CD14-positive monocyte (primary cell): ENCODE data around the gene SIGLEC9. TPM values are rescaled to one million over a fixed set of nuclear protein-coding genes. Genes with fewer than 3 reads are reported as not detected.

Experiments
- DNase-seq, 3 donors: peaks; one replicate each; pipeline ENCODE4 v3.0.0-alpha.2; 2011 to 2022
- H2AFZ ChIP-seq: 2 replicates; pipeline ENCODE4 v1.6.0; 2012; ENCODE audit warnings: mild to moderate bottlenecking, low read depth, low read length, inconsistent platforms; ENCODE audit not compliant: insufficient read depth, poor library complexity, severe bottlenecking
- H3K27ac ChIP-seq, 2 donors: 1 replicate in 1 of 2; 2 replicates in 1 of 2; pipeline ENCODE4 v1.5.1; 2012 to 2013; ENCODE audit warnings: low read length in 2 of 2, control low read depth in 1 of 2, inconsistent platforms in 1 of 2, low read depth in 1 of 2, mild to moderate bottlenecking in 1 of 2
- H3K27me3 ChIP-seq, 2 donors: one replicate each; pipeline versions ENCODE4 v1.6.0 to v1.6.1; 2011 to 2013; ENCODE audit warnings: low read length in 2 of 2; ENCODE audit not compliant: control insufficient read depth in 2 of 2, insufficient read depth in 2 of 2
- H3K36me3 ChIP-seq, 2 donors: replicated peaks in 1 of 2; 1 replicate in 1 of 2; 2 replicates in 1 of 2; pipeline versions ENCODE4 v1.5.1 to v1.6.1; 2012 to 2013; ENCODE audit warnings: low read length in 2 of 2, control low read depth in 1 of 2, inconsistent platforms in 1 of 2, mild to moderate bottlenecking in 1 of 2; ENCODE audit not compliant: insufficient read depth in 2 of 2, control insufficient read depth in 1 of 2
- H3K4me1 ChIP-seq, 2 donors: 1 replicate in 1 of 2; 2 replicates in 1 of 2; pipeline versions ENCODE4 v1.5.1 to v1.6.1; 2012 to 2013; ENCODE audit warnings: low read length in 2 of 2, control low read depth in 1 of 2, inconsistent platforms in 1 of 2, mild to moderate bottlenecking in 1 of 2, moderate library complexity in 1 of 2; ENCODE audit not compliant: insufficient read depth in 2 of 2, control insufficient read depth in 1 of 2
- H3K4me2 ChIP-seq: replicated peaks from 2 replicates; pipeline ENCODE3; 2012; ENCODE audit warnings: low read length, moderate library complexity, mild to moderate bottlenecking; ENCODE audit not compliant: poor library complexity, severe bottlenecking; ENCODE audit errors: extremely low read depth
- H3K4me3 ChIP-seq, 3 experiments: fragments of 200-600 bp in 1 of 3; sonication (generic) in 1 of 3; replicated peaks in 1 of 3; 1 replicate in 2 of 3; 2 replicates in 1 of 3; pipeline ENCODE4 v1.5.1; 2011 to 2013; ENCODE audit warnings: low read length in 3 of 3, mild to moderate bottlenecking in 3 of 3, control low read depth in 2 of 3, low read depth in 2 of 3, inconsistent platforms in 1 of 3, moderate library complexity in 1 of 3
- H3K79me2 ChIP-seq: 2 replicates; pipeline ENCODE4 v1.6.0; 2012; ENCODE audit warnings: mild to moderate bottlenecking, control low read depth, inconsistent platforms, low read length, moderate library complexity; ENCODE audit not compliant: insufficient read depth
- H3K9ac ChIP-seq: 2 replicates; pipeline ENCODE4 v1.6.0; 2017; ENCODE audit warnings: low read length, mild to moderate bottlenecking; ENCODE audit not compliant: insufficient read depth, poor library complexity, severe bottlenecking
- H3K9me3 ChIP-seq, 2 donors: replicated peaks in 1 of 2; 1 replicate in 1 of 2; 2 replicates in 1 of 2; pipeline versions ENCODE4 v1.5.1 to v1.6.1; 2012 to 2013; ENCODE audit warnings: low read length in 2 of 2, control low read depth in 1 of 2; ENCODE audit not compliant: control insufficient read depth in 1 of 2, insufficient read depth in 1 of 2
- H4K20me1 ChIP-seq: 2 replicates; pipeline ENCODE4 v1.6.0; 2012; ENCODE audit warnings: mild to moderate bottlenecking, low read length, control low read depth, moderate library complexity; ENCODE audit not compliant: insufficient read depth
- H3K27ac Mint-ChIP-seq, 7 donors: one replicate each; pipeline ENCODE4 v1.8.0; 2020; ENCODE audit warnings: mild to moderate bottlenecking in 7 of 7, mixed read lengths in 7 of 7, moderate library complexity in 6 of 7, inconsistent platforms in 2 of 7
- H3K27me3 Mint-ChIP-seq, 3 donors: one replicate each; pipeline ENCODE4 v1.8.0; 2021 to 2022; ENCODE audit warnings: low read depth in 3 of 3, mild to moderate bottlenecking in 3 of 3, mixed read lengths in 3 of 3, moderate library complexity in 3 of 3, inconsistent platforms in 1 of 3
- H3K36me3 Mint-ChIP-seq, 2 donors: one replicate each; pipeline ENCODE4 v1.8.0; 2020; ENCODE audit warnings: mixed read lengths in 2 of 2, inconsistent platforms in 1 of 2, mild to moderate bottlenecking in 1 of 2
- H3K4me1 Mint-ChIP-seq: one replicate; pipeline ENCODE4 v1.8.0; 2020; ENCODE audit warnings: mild to moderate bottlenecking, mixed read lengths
- H3K4me3 Mint-ChIP-seq, 2 donors: one replicate each; pipeline ENCODE4 v1.8.0; 2020; ENCODE audit warnings: mild to moderate bottlenecking in 2 of 2, mixed read lengths in 2 of 2, moderate library complexity in 1 of 2
- H3K9me3 Mint-ChIP-seq, 7 donors: one replicate each; pipeline ENCODE4 v1.8.0; 2020 to 2022; ENCODE audit warnings: mixed read lengths in 7 of 7, mild to moderate bottlenecking in 6 of 7, moderate library complexity in 6 of 7, inconsistent platforms in 2 of 7
- WGBS: methylation state at CpG from one replicate; pipeline ENCODE4 v1.1.5; 2013; ENCODE audit warnings: missing lambda C conversion rate; ENCODE audit not compliant: insufficient coverage; 5-methylcytosine and 5-hydroxymethylcytosine counted together
- intact Hi-C, 2 donors: fragments of 100-400 bp; cut with micrococcal nuclease; formaldehyde crosslinking; loops; one replicate each; pipeline versions ENCODE4 v1.15.0 to v1.15.1; 2023
- polyA plus RNA-seq, 3 donors: library from polyadenylated mRNA; depleted of rRNA in 1 of 3; unstranded in 2 of 3; stranded (reverse) in 1 of 3; fragments of 300-500 nt in 2 of 3; fragments of >200 nt in 1 of 3; fragmentation: Illumina TruSeq in 2 of 3; gene quantifications; 1 replicate in 2 of 3; 2 replicates in 1 of 3; pipeline ENCODE4 v1.2.3, GENCODE V29; 2012 to 2021
- TF ChIP-seq, protein P1 (sequence below): fragments of 200-600 bp; IDR thresholded peaks from one replicate; pipeline ENCODE4 v1.8.0; 2022; ENCODE audit warnings: antibody characterized with exemption, mild to moderate bottlenecking

Gene SIGLEC9
- polyA plus RNA-seq, 3 donors, result 87.5 to 137 (median 133) TPM

GRCh38 chr19:51121257-51121656 lies 3.4 kb upstream of the SIGLEC9 start:
- Histone ChIP-seq H4K20me1 (no peaks in the 10 kb centered on the region), H3K4me1 (peaks cover 66 to 73% of the 10 kb centered on the region in 2 donors), H3K9ac (peak overlapping the region; percentile 92), H3K9me3 (no peaks in the 10 kb centered on the region), H3K27me3 (no peaks in the 10 kb centered on the region), H3K4me3 (peak overlapping the region in 1 of 3 experiments; percentile 60), H2AFZ (no peak overlapping the region), H3K4me2 (no peak overlapping the region), H3K27ac (peak overlapping the region; percentile 97 to 100), H3K36me3 (peaks cover 0 to 5% of the 10 kb centered on the region in 2 donors), H3K79me2 (peaks cover 37% of the 10 kb centered on the region)
- Mint-ChIP-seq H3K4me3 (peak overlapping the region in 1 of 2 donors; percentile 48), H3K36me3 (peaks cover 1 to 24% of the 10 kb centered on the region in 2 donors), H3K9me3 (peaks cover 0 to 2% (median 0%) of the 10 kb centered on the region in 7 donors), H3K4me1 (peaks cover 66% of the 10 kb centered on the region), H3K27me3 (peaks cover 0 to 5% (median 4%) of the 10 kb centered on the region in 3 donors), H3K27ac (peak overlapping the region; percentile 98 to 100 (median 99))
- DNase-seq, result peak; percentile 87 to 95 (median 89)
- WGBS, result 32% methylated on average over 6 of the region's 8 CpGs
- intact Hi-C loops, result no loop called here
- TF ChIP-seq, protein P1, sequence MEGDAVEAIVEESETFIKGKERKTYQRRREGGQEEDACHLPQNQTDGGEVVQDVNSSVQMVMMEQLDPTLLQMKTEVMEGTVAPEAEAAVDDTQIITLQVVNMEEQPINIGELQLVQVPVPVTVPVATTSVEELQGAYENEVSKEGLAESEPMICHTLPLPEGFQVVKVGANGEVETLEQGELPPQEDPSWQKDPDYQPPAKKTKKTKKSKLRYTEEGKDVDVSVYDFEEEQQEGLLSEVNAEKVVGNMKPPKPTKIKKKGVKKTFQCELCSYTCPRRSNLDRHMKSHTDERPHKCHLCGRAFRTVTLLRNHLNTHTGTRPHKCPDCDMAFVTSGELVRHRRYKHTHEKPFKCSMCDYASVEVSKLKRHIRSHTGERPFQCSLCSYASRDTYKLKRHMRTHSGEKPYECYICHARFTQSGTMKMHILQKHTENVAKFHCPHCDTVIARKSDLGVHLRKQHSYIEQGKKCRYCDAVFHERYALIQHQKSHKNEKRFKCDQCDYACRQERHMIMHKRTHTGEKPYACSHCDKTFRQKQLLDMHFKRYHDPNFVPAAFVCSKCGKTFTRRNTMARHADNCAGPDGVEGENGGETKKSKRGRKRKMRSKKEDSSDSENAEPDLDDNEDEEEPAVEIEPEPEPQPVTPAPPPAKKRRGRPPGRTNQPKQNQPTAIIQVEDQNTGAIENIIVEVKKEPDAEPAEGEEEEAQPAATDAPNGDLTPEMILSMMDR, result no peak

GRCh38 chr19:51122112-51122981 lies 2.4 kb upstream of the SIGLEC9 start:
- Histone ChIP-seq H3K27me3 (no peaks in the 10 kb centered on the region), H3K27ac (peak overlapping the region; percentile 97 to 100), H3K4me1 (peaks cover 74 to 84% of the 10 kb centered on the region in 2 donors), H3K79me2 (peaks cover 48% of the 10 kb centered on the region), H3K36me3 (peaks cover 4 to 14% of the 10 kb centered on the region in 2 donors), H3K9me3 (no peaks in the 10 kb centered on the region), H2AFZ (peak overlapping the region; percentile 38), H3K9ac (peak overlapping the region; percentile 92), H4K20me1 (peaks cover 5% of the 10 kb centered on the region), H3K4me3 (peak overlapping the region; percentile 23 to 98 (median 51)), H3K4me2 (peak overlapping the region; percentile 100)
- Mint-ChIP-seq H3K4me3 (peak overlapping the region; percentile 91 to 99), H3K9me3 (peaks cover 0 to 2% (median 0%) of the 10 kb centered on the region in 7 donors), H3K4me1 (peaks cover 72% of the 10 kb centered on the region), H3K27ac (peak overlapping the region; percentile 98 to 100 (median 99)), H3K27me3 (peaks cover 0 to 5% (median 4%) of the 10 kb centered on the region in 3 donors), H3K36me3 (peaks cover 11 to 35% of the 10 kb centered on the region in 2 donors)
- 100% methylated on average over 5 of the region's 22 CpGs for WGBS
- TF ChIP-seq, protein P1, result no peak
- DNase-seq, result peak; percentile 80 to 90 (median 85)
- intact Hi-C loops, result loop anchor here in 1 of 2 donors (2.0 kb wide), 1 partner anchor 14 kb away; no protein-coding TSS in a partner anchor
